C4-2B (cell line): Measurements from ENCODE around the gene CEP164.

Experiments
- H3K27ac ChIP-seq: fragments of 450-650 bp; 2 replicates; pipeline ENCODE4 v1.5.1; 2017
- ZFX ChIP-seq: fragments of 450-650 bp; IDR thresholded peaks from 2 replicates; pipeline ENCODE4 v1.6.1; 2017
- TF ChIP-seq, protein P1 (sequence below): fragments of 450-650 bp; conservative IDR thresholded peaks from 2 replicates; pipeline ENCODE4 v1.5.1; 2017; ENCODE audit warnings: mild to moderate bottlenecking

Gene CEP164

DNA sequence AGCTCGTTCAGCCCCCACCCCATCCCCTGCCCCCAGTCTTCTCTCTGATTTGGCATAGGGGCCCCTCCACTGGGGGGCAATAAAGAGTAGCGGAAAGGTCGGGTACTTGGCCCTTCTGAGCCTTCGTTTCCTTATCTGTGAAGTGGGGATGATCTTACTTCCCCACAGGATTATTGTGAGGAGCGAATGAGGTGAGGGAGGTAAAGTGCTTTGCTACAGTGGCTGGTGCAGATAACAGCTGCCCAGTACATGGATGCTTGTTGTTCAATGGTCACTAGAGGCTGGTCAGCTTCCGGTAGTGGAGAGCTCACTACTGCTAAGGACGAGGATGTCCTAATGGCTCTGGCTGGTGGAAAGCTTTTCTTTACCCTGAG, 101.2 kb downstream of the CEP164 start:
- no peak for TF ChIP-seq ZFX
- TF ChIP-seq, protein P1, sequence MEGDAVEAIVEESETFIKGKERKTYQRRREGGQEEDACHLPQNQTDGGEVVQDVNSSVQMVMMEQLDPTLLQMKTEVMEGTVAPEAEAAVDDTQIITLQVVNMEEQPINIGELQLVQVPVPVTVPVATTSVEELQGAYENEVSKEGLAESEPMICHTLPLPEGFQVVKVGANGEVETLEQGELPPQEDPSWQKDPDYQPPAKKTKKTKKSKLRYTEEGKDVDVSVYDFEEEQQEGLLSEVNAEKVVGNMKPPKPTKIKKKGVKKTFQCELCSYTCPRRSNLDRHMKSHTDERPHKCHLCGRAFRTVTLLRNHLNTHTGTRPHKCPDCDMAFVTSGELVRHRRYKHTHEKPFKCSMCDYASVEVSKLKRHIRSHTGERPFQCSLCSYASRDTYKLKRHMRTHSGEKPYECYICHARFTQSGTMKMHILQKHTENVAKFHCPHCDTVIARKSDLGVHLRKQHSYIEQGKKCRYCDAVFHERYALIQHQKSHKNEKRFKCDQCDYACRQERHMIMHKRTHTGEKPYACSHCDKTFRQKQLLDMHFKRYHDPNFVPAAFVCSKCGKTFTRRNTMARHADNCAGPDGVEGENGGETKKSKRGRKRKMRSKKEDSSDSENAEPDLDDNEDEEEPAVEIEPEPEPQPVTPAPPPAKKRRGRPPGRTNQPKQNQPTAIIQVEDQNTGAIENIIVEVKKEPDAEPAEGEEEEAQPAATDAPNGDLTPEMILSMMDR: no peak; the same call in 1 of the 2 replicates
- no peak overlapping the region for H3K27ac ChIP-seq

DNA sequence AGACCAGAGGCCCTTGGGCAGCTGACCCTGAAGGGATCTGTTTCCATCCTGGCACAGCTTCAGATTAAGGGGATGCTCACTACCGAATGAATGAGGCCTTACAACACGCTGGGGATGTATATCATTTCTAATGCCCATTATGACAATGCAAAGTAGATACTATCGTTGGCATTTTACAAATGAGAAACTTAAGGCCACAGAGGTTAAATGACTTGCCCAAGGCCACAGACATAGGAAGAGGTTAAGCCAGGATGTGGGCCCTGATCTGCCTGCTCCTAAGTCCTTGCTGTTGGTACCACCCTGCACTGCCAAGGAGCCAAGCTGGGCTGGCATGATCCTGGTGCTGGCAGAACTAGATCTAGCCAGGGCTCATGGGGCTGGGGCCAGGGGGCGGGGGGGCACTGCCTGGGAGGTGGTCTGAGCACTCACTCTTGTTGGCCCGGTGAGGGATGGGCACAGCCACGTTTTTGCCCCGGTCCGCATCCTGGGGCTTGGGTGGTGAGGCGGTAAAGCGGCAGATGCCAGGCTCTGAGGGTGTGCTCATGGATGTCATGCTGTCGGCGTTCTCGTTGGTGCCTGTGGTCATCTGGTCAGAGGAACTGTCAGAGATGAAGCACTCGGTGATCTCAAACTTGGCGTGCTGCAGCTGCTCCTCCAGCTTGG, 102.8 kb downstream of the CEP164 start:
- no peak for TF ChIP-seq ZFX
- TF ChIP-seq, protein P1: no peak
- no peak overlapping the region for H3K27ac ChIP-seq

DNA sequence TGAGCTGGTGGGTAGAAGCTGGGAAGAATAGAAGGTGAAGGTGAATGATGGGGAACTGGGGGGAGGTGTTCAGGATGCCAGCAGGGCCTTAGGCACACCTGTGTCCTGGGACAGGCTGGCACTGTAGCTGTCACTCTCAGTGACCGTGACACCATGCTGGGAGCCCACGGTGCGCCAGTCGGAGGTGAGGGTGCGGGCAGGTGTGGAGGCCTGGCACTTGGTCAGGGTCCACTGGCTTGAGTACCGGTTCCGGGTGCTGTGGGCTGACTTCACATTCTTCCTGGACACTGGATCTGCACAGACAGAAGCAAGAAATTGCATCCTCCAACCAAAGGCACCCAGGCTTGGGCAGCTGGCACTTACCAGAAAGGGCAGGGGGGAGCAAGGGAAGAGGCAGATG, 103.8 kb downstream of the CEP164 start:
- H3K27ac ChIP-seq: no peak overlapping the region
- TF ChIP-seq, protein P1: no peak
- TF ChIP-seq ZFX: no peak

DNA sequence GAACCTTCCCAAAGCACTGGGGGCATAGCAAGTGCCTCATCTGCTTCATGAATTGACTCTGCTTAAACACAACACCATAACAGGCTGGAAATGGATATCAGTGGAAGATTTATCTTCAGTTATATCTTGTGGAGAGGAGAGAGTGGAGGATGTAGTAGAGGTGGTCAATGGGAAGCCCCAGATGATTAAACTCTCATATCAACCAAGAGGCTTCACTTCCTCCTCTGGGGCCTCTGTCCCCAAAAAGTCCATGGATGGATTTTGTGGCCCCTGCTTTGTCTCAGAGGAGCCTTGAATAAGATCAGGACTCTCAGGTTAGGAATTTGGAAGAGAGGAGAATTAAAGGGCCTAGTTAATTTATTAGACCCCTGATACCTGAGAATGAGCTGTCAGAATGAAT, 106.1 kb downstream of the CEP164 start:
- TF ChIP-seq, protein P1: no peak
- TF ChIP-seq ZFX: no peak
- H3K27ac ChIP-seq: no peak overlapping the region

DNA sequence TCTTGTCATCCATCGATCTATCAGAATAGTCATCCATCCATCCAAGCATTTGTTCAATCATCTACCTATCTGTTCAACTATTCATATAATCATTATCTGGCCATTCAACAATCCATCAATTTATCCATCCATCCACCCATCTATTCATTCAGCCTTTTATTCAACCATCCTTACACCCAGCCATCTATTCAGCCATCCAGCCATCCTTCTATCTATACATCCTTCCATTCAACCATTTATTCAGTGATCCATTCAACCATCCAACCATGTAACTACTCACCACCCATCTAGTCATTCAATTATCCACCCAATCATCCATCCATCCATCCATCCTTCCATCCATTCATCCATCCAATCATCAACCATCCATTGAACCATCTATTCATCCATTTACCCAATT, 106.8 kb downstream of the CEP164 start:
- TF ChIP-seq, protein P1: no peak
- no peak for TF ChIP-seq ZFX
- no peak overlapping the region for H3K27ac ChIP-seq

DNA sequence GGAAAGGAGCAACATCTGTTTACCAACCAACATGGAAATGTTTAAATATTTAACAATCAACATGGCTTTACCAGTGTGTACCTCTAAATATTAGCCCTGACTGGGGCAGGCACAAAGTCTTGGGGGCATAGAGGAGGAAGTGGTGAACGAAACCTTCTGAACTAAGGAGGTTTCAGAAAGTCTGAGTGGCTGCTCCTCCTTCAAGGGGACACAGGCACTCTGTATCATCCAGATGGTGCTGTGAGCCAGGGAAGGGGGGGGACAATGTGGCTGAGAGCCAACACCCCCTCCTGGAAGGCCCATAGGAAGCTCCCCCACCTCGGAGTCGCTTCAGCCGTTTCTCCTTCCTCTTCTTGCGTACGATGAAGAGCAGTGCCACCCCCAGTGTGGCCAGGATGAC, 107.7 kb downstream of the CEP164 start:
- TF ChIP-seq, protein P1: no peak
- TF ChIP-seq ZFX: no peak
- H3K27ac ChIP-seq: no peak overlapping the region

DNA sequence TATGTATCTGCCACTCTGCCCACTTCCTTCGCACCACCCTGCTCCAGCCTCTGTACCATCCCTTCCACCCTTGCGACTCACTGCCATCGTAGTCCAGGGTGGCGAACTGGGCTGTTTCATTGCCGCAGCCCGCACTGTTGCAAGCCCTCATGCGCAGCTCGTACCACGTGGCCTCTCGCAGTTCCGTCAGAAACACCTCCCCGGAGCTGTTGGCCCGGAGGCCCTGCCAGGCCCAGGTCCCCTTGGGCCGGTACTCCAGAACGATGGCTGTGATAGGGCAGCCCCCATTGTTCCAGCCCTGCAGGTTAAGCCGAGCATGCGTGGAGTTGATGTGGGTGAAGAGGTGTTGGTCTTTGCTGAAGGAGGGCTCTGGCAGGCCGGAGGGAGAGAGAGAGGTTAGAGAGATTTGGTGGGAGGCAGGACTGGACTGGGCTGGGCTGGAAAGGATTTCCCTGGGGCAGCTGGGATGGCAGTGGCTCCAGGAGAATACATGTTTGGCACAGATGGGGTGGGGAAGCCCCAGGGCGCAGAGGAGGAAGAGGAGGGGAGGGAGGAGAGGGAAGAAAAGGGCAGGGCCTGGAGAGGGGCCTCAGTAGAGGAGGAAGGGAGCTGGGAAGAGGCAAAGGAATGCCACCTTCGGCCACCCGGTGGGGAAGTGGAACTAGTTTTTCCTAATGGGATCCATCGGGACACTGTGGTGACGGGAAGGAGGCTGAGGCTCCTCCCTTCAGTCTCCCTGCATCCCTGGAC, 109.6 kb downstream of the CEP164 start:
- H3K27ac ChIP-seq: no peak overlapping the region
- TF ChIP-seq, protein P1: no peak
- TF ChIP-seq ZFX: no peak
